ENCODE results near the gene SLC39A11. TPM values are rescaled to one million over a fixed set of nuclear protein-coding genes. Genes with fewer than 3 reads are reported as not detected.

Gene SLC39A11
- total RNA-seq, 1 donor from 2014 or later = 5.5 TPM

- TF ChIP-seq EZH2 (IDR thresholded peaks at IDR 0.05) (no peak), EZH2phosphoT487 (IDR thresholded peaks at IDR 0.05) (no peak)
- TF ChIP-seq, protein P1, sequence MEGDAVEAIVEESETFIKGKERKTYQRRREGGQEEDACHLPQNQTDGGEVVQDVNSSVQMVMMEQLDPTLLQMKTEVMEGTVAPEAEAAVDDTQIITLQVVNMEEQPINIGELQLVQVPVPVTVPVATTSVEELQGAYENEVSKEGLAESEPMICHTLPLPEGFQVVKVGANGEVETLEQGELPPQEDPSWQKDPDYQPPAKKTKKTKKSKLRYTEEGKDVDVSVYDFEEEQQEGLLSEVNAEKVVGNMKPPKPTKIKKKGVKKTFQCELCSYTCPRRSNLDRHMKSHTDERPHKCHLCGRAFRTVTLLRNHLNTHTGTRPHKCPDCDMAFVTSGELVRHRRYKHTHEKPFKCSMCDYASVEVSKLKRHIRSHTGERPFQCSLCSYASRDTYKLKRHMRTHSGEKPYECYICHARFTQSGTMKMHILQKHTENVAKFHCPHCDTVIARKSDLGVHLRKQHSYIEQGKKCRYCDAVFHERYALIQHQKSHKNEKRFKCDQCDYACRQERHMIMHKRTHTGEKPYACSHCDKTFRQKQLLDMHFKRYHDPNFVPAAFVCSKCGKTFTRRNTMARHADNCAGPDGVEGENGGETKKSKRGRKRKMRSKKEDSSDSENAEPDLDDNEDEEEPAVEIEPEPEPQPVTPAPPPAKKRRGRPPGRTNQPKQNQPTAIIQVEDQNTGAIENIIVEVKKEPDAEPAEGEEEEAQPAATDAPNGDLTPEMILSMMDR (IDR thresholded peaks at IDR 0.05) = no peak
- Mint-ChIP-seq H3K9me3 (no peaks in the 10 kb centered on the region), H3K36me3 (no peaks in the 10 kb centered on the region), H3K4me1 (peaks cover 10% of the 10 kb centered on the region), H3K4me3 (no peak overlapping the region), H3K27me3 (ENCODE audit: insufficient read depth, low read depth) (no peaks in the 10 kb centered on the region), H3K27ac (no peak overlapping the region)
- no peak overlapping the region for H3K4me2 ChIP-seq
- no peaks in the 10 kb centered on the region for H4K20me1 ChIP-seq (ENCODE audit: low read depth)
- no peaks in the 10 kb centered on the region for H3K9me3 ChIP-seq (ENCODE audit: low read depth)
- no peaks in the 10 kb centered on the region for H3K4me1 ChIP-seq
- no peaks in the 10 kb centered on the region for H3K36me3 ChIP-seq
- H3K79me2 ChIP-seq (ENCODE audit: low read depth) = no peaks in the 10 kb centered on the region
- H3F3A ChIP-seq (ENCODE audit: low read depth) = peaks cover 5% of the 10 kb centered on the region
- H3K4me3 ChIP-seq = no peak overlapping the region
- no peak overlapping the region for H3K27ac ChIP-seq
- no peak overlapping the region for H2AFZ ChIP-seq (replicated peaks)
- H3K9ac ChIP-seq = no peak overlapping the region
- no peak for DNase-seq (ENCODE audit: low spot score)
- no peaks in the 10 kb centered on the region for H3K27me3 ChIP-seq
These were observed 200.9 kb downstream of the SLC39A11 start for GRCh38 chr17:72891627-72892026.

- Histone ChIP-seq H3K79me2 (ENCODE audit: low read depth) (no peaks in the 10 kb centered on the region), H3F3A (ENCODE audit: low read depth) (peaks cover 5% of the 10 kb centered on the region), H3K27ac (peak overlapping the region; percentile 6), H3K36me3 (no peaks in the 10 kb centered on the region), H4K20me1 (ENCODE audit: low read depth) (no peaks in the 10 kb centered on the region), H3K4me1 (no peaks in the 10 kb centered on the region), H3K4me3 (no peak overlapping the region), H3K9ac (no peak overlapping the region), H2AFZ (replicated peaks) (no peak overlapping the region), H3K4me2 (no peak overlapping the region), H3K27me3 (no peaks in the 10 kb centered on the region), H3K9me3 (ENCODE audit: low read depth) (no peaks in the 10 kb centered on the region)
- no peak overlapping the region for H3K27ac Mint-ChIP-seq
- no peak for DNase-seq (ENCODE audit: low spot score)
- peaks cover 10% of the 10 kb centered on the region for H3K4me1 Mint-ChIP-seq
- H3K4me3 Mint-ChIP-seq = no peak overlapping the region
- TF ChIP-seq, protein P1 (IDR thresholded peaks at IDR 0.05) = no peak
- TF ChIP-seq EZH2 (IDR thresholded peaks at IDR 0.05) (no peak), EZH2phosphoT487 (IDR thresholded peaks at IDR 0.05) (no peak)
- H3K36me3 Mint-ChIP-seq = no peaks in the 10 kb centered on the region
- H3K9me3 Mint-ChIP-seq = no peaks in the 10 kb centered on the region
- H3K27me3 Mint-ChIP-seq (ENCODE audit: insufficient read depth, low read depth) = no peaks in the 10 kb centered on the region
These were observed 201.8 kb downstream of the SLC39A11 start for GRCh38 chr17:72890711-72891110.

GRCh38 chr17:72887917-72888316, 204.6 kb downstream of the SLC39A11 start:
- H3K27ac ChIP-seq = no peak overlapping the region

More at GRCh38 chr17:72887917-72888316, 204.6 kb downstream of the SLC39A11 start:
- no peak overlapping the region for H3K27ac Mint-ChIP-seq
- Histone ChIP-seq H3K4me2 (no peak overlapping the region), H3F3A (ENCODE audit: low read depth) (peaks cover 5% of the 10 kb centered on the region), H3K27me3 (no peaks in the 10 kb centered on the region), H3K4me3 (no peak overlapping the region), H3K79me2 (ENCODE audit: low read depth) (no peaks in the 10 kb centered on the region), H2AFZ (replicated peaks) (no peak overlapping the region), H3K4me1 (no peaks in the 10 kb centered on the region), H3K9me3 (ENCODE audit: low read depth) (no peaks in the 10 kb centered on the region), H3K36me3 (no peaks in the 10 kb centered on the region), H4K20me1 (ENCODE audit: low read depth) (no peaks in the 10 kb centered on the region), H3K9ac (no peak overlapping the region)
- no peaks in the 10 kb centered on the region for H3K9me3 Mint-ChIP-seq
- TF ChIP-seq EZH2 (IDR thresholded peaks at IDR 0.05) (no peak), EZH2phosphoT487 (IDR thresholded peaks at IDR 0.05) (no peak)
- TF ChIP-seq, protein P1 (IDR thresholded peaks at IDR 0.05) = no peak
- H3K4me1 Mint-ChIP-seq = peaks cover 5% of the 10 kb centered on the region
- no peak overlapping the region for H3K4me3 Mint-ChIP-seq
- no peaks in the 10 kb centered on the region for H3K36me3 Mint-ChIP-seq
- DNase-seq (ENCODE audit: low spot score) = no peak
- peaks cover 2% of the 10 kb centered on the region for H3K27me3 Mint-ChIP-seq (ENCODE audit: insufficient read depth, low read depth)
